Stimulated activated CD4-positive, alpha-beta T cell treated with anti-CD3 and anti-CD28 coated beads, TNF-alpha, amount 100 ng/mL, for 24 hours (primary cell): ENCODE measurements around the gene IKZF3.
"Not testable (repeated sequence)": the region's sequence is repeated elsewhere in the genome, so short reads cannot be mapped to it uniquely, and the experiment has no call there.

ENCODE experiments used
- DNase-seq, 3 experiments: peaks; one replicate each; pipeline ENCODE4 v3.0.0-alpha.2; 2020; ENCODE audit warnings: low read depth in 3 of 3

The IKZF3 gene

DNA sequence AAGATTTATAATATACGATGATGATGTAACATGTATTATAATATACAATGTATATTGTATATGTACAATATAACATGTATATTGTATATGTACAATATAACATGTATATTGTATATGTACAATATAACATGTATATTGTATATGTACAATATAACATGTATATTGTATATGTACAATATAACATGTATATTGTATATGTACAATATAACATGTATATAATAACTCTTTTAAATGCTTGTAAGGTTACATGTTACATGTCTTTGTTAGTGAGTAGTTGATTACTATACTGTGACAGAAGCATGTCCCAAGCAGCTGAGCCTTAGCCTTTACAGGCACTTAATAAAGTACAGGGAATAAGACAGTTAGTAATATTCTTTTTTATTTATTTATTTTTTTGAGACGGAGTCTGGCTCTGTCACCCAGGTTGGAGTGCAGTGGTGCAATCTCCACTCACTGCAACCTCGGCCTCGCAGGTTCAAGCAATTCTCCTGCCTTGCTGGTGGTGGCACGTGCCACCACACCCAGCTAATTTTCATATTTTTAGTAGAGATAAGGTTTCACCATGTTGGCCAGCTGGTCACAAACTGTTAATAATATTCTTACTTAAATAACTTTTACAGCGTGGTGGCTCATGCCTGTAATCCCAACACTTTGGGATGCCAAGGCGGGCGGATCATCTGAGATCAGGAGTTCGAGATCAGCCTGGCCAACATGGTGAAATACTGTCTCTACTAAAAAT is 8.0 kb downstream of the IKZF3 start:
- DNase-seq, result not testable (repeated sequence)

DNA sequence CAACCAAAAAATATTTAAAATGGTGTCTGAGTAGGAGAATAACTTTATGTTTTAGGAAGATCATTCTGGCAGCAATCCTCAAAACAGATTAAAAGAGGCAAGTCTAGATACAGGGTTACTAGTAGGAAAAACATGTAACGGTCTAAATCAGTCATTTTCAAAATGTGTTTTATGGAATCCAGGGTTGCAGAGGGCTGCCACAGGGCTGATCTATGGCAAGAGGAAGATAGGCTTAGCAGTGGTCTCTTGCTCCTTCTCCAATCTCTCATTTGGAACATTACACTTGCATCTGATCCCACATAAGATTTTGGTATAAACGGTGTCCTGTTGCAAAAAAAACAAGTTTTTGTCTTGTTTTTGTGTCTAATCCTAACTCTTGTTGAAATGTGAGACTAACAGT is 9.2 kb downstream of the IKZF3 start:
- DNase-seq, result no peak

DNA sequence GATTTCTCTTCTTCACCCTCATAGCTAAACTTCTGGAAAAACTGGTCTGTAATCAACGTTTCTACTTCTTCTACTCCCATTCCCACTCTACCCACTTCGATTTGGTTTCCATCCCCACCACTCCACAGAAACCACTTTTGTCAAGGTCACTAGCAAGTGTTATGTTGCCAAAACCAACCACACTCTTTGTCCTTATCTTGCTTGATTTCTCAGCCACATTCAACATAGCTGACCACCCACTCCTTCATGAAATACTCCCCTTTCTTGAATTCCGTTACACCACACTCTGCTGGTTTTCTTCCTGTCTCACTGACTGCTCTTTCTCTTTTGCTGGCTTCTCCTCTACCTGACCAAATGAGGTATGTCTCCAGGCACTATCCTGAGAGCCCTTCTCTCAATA is 11.9 kb downstream of the IKZF3 start:
- no peak for DNase-seq

DNA sequence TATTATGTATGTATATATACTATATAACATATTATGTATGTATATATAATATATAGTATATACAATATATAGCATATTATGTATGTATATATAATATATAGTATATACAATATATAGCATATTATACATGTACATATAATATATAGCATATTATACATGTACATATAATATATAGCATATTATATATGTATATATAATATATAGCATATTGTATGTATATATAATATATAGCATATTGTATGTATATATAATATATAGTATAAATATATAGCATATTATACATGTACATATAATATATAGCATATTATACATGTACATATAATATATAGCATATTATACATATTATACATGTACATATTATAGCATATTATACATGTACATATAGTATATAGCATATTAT is 13.9 kb downstream of the IKZF3 start:
- not testable (repeated sequence) for DNase-seq

DNA sequence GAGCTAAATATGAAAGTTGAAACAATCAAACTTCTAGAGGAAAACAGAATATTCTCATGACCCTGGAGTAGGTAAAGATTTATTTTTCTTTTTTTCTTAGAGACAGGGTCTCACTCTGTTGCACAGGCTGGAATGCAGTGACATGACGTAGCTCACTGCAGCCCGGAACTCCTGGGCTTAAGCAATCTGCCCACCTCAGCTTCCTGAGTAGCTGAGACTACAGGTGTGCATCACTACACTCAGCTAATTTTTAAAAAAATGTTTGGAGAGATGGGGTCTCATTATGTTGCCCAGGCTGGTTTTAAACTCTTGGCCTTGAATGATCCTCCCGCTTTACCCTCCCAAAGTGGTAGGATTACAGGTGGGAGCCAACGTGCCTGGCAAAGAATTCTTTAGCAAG is 15.5 kb downstream of the IKZF3 start:
- DNase-seq, result no peak

DNA sequence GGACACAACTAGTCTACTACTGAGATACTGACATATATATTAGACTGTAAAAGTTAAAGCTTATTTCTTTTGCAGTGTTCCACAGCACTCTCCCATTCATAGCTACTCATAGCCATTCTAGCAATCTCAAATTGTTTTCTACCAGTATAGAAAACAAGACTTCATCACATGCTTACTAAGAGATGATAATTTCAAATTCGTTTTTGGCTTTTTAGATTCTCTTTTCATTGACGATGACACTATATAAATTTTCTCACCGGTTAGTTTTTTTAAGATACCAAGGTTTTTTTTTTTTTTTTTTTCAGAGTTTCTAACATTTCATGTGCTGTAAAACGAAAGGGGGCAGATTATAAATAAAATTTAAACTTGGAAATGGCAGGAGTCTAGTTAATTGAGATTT is 17.9 kb downstream of the IKZF3 start:
- DNase-seq, result no peak

DNA sequence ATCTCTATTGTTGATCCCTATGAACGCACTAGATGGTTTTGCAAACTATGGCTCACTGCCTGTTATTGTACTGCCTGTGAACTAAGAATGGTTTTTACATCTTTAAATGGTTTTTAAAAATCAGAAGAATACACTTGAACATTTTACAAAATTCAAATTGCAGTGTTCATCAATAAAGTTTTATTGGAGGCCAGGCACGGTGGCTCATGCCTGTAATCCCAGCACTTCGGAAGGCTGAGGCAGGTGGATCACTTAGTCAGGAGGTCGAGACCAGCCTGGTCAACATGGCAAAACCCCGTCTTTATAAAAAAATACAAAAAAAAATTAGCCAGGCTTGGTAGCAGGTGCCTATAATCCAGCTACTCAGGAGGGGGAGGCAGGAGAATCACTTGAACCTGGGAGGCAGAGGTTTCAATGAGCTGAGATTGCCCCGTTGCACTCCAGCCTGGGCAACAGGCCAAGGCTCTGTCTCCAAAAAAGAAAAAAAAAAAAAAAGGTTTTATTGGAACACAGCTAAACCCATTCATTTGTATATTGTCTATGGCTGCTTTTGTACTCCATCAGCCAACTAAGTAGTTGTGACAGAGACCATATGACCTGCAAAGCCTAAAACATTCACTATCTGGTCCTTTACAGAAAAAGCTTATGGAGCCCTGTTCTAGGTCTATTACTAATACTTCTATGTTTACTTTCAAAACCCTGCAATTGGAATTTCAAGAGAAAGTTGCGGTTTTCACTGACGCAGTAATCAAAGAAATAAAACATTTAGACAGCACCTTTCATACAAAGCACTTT is 18.9 kb downstream of the IKZF3 start:
- DNase-seq, result no peak

DNA sequence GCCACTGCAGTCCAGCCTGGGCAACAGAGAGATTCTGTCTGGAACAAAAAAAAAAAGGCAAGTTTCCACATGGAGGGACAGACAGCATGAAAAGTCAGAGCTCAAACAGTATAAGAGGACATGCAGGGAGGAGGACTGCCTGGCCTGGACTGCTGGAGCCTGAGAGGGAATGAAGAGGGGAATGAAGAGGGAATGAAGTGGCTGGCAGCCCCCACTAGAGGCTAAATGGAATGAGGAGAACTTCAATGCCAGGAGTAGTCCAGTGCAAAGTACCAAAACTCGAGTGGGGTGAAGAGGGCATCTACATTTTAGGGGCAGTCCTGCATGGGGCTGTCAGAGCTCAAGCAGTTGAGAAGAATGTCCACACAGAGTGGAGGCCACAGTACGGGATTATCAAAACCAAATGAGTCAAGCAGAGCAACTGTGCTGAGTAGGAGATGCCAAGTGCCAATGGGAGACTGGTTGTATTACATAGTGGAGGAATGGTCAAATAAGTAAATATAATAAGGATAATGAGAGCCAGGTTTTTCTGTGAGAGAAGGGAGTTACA is 22.9 kb downstream of the IKZF3 start:
- no peak for DNase-seq

DNA sequence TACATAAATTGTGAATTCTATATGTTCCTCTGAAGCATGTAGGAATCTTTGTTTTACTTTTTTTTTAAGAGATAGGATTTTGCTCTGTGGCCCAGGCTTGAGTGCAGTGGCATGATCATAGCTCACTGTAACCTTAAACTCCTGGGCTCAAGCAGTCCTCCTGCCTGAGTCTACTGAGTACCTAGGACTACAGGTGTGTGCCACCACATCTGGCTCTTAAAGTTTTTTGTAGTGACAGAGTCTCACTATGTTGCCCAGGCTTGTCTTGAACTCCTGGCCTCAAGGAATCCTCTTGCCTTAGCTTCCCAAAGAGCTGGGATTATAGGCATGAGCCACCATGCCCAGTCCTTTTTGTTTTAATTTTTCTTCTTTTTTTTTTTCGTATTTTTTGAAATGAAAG is 25.3 kb downstream of the IKZF3 start:
- DNase-seq, result no peak

DNA sequence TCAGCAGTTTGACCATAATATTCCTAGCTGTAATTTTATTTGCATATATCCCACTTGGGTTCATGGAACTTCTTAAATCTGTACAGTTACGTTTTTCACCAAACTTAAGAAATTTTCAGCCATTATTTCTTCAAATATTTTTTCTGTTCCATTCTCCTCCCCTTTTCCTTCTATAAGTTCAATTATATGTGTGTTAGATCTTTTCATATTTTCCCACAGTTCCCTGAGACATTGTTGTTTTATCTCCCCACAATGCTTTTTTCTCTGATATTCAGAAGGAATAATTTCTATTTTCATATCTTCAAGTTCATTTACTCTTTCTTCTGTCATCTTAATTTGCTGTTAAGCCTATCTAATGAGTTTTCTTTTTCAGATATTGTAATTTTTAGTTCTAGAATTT is 26.1 kb downstream of the IKZF3 start:
- DNase-seq, result no peak

DNA sequence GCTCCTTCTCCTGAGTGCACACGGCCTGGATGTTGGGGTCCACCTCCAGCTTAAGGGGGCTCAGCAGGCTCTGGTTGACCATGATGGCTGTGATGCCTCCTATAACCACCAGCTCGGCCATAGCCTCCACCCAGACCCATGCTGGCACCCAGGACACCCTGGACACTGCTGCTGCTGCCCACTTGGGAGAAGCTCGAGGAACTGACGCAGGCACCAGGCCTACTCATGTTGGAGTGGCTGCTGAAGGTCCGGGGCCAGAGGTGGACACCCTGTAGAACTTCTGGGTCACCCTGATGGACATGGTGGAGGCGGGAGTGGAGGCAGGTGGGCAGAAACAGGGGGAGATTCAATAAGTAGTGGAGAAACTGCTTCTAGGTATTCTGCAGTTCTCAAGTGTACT is 28.0 kb downstream of the IKZF3 start:
- no peak for DNase-seq

DNA sequence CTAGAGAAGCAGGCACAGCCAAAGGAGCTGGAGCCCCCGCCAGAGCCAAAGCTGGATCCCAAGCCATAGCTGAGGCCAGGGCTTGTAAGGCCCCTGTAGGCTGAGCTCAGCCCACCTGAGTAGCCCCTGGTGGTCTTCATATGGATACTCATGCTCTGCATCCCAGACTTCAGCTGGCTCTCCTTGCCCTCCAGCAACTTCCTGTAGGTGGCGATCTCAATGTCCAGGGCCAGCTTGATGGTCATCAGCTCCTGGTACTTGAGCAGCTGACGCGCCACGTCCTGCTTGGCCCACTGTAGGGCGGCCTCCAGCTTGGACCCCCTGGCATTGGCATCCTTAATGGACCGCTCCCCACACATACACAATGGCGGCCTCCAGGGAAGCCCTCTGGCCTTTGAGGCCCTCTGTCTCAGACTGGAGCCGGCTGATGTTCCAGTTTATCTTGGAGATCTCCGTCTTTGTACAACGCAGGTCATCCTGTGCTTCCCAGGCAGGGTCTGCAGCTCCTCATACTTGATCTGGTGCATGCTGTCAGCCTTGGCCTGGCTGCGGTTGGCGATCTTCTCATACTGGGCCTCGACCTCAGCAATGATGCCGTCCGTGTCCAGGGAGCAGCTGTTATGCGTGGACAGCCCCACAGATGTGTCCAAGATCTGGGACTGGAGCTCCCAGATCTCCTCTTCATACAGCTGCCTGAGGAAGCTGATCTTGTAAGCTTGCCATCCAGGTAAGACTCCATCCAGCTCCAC is 28.9 kb downstream of the IKZF3 start:
- DNase-seq, result no peak

DNA sequence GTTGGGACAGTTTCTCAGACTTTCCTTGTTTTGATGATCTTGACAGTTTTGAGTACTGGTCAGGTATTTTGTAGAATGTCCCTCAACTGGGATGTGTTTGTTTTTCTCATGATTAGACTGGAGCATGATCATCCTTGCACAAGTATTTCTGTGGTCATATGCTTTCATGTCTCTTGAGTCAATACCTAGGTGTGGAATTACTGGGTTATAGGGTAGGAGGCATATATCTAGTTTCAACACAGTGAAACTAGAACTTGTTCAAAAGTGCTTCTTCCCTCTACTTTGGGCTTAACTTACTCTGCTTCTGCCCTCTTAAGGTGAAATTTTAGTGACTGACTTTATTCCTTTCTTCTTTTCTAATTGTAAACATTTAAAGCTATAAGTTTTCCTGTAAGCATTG is 30.1 kb downstream of the IKZF3 start:
- DNase-seq, result no peak

DNA sequence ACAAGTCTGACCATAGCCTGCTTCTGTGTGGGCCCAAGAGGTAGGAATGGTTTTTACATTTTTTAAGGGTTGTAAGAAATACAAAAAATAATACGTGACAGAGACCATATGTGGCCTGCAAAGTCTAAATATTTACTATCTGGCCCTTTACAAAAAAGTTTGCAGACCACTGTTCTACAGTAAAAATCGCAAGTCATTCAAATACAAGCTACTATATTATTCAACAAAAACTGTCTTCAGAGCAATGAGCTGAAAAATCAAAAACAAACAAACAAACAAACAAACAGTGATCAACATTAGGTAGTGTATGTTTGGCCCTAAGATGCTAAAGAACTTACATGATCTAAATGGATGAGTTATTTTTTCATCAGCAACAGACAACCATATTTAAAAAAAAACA is 32.5 kb downstream of the IKZF3 start:
- DNase-seq, result no peak

DNA sequence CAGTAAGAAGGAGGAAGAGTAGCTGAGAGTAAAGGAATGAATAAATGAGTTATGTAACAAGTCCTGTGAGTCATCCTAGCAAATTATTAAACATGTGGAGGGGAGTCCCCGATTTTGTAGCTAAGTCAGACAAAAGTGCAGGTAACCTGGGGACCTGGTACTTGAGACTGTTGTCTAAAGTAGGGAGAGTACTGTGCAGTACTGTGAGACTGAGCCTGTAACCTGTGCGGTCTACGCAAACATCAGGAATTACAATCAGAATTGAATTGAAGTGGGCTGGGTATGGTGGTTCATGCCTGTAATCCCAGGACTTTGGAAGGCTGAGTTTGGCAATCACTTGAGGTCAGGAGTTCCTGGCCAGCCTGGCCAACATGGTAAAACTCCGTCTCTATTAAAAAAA is 35.7 kb downstream of the IKZF3 start:
- DNase-seq, result no peak

DNA sequence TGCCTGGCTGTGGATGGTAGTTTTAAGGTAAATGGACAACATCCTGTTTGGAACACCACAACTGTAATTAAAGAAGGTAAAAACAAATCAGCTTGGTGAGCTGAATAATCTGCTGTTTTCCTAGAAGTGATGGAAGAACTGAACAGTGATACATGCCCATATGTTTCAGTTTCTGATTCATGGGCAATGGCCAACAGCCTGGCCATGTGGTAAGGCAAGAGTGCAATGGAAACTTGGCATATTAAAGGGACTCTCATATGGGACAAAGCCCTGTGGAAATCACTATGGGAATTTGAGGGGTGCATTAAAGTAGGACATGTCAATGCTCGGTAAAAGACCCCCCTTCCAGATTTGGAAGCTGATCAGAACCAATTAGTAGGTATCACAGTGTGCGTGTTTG is 37.8 kb downstream of the IKZF3 start:
- DNase-seq, result no peak

DNA sequence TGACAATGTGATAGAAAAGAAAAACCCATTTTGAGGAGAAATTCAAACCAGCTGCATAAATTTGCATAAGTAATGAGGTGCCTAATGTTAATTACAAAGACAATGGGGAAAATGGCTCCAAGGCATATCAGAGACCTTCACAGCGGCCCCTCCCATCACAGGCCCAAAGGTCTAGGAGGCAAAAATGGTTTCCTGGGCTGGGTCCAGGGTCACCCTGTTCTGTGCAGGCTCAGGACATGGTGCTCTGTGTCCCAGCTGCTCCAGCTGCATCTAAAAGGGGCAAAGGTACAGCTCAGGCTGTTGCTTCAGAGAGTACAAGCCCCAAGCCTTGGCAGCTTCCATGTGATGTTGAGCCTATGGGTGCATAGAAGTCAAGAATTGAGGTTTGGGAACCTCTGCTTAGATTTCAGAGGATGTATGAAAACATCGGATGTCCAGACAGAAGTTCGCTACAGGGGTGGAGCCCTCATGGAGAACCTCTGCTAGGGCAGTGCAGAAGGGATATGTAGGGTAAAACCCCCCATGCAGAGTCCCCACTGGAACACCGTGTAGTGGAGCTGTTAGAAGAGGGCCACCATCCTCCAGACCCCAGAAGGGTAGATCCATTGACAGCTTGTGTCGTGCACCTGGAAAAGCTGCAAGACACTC is 40.6 kb downstream of the IKZF3 start:
- DNase-seq, result no peak

DNA sequence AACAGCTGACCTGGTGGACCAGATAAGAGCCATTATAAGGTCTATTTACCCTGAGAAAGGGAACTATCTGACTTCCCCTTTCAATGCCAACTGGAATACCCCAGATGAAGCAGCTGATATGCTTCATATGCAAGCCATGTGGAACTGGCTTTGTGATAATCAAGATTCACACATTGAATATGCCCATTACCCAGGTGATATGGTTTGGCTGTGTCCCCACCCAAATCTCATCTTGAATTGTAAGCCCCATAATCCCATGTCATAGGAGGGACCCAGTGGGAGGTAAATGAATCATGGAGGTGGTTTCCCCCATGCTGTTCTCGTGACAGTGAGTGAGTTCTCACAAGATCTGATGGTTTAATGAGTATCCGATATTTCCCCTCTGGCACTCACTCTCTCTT is 42.1 kb downstream of the IKZF3 start:
- peak in 1 of 3 experiments; percentile 24 for DNase-seq

DNA sequence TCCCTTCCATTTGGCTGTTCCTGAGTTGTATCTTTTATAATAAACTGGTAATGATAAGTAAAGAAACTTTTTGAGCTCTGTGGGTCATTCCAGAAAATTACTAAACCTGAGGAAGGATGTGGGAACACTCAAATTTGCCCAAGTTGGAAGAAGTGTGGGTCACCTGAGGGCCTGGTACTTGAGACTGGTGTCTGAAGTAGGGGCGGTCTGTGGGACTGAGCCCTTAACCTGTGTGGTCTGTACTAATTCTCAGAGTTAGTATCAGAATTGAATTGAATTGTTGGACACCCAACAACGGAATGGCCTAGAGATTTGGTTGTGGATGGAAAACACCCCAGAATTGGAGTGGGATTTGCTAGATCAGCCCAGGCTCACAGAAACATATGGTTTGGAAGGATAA is 43.1 kb downstream of the IKZF3 start:
- no peak for DNase-seq

DNA sequence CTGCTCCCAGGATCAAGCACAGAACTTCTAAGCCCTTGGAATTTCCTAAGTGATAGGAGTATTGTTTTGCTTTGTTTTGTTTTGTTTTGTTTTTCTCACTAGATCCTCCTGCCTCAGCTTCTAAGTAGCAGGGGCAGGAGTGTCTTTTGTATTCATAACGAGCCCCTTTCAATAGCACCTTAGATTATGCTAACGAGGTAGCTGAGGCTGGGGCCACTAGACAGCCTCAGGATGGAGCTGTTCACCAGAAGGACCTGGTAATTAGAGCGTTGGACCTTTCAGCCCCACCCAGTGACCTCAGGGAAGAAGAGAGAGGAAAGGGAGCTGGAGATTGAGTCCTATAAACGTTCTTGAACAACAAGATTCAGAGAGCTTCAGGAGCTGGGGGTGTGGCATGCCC is 43.6 kb downstream of the IKZF3 start:
- no peak for DNase-seq

DNA sequence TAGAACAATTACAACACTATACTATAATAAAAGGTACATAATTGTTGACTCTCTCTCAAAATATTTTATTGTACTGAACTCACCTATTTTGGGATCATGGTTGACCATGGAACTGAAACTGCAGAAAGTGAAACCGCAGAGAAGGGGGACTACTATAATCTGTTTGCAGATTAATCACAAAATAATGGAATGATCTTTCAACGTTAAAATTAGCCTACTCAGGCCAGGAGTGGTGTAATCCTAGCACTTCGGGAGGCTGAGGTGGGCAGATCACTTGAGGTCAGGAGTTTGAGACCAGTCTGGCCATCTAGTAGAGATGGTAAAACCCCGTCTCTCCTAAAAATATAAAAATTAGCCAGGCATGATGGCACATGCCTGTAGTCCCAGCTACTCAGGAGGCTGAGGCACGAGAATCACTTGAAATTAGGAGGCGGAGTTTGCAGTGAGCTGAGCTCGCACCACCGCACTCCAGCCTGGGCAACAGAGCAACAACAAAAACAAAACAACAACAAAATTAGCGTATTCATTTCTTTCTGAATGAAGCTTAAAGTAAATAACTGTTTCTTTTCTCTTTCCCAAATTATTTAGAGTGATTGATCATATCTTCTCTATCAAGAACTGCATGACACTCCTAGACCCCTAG is 45.6 kb downstream of the IKZF3 start:
- no peak for DNase-seq
